ENCODE data around the gene VWA5B2.
"Not testable (repeated sequence)": the region's sequence is repeated elsewhere in the genome, so short reads cannot be mapped to it uniquely, and the experiment has no call there.

Gene VWA5B2

DNA sequence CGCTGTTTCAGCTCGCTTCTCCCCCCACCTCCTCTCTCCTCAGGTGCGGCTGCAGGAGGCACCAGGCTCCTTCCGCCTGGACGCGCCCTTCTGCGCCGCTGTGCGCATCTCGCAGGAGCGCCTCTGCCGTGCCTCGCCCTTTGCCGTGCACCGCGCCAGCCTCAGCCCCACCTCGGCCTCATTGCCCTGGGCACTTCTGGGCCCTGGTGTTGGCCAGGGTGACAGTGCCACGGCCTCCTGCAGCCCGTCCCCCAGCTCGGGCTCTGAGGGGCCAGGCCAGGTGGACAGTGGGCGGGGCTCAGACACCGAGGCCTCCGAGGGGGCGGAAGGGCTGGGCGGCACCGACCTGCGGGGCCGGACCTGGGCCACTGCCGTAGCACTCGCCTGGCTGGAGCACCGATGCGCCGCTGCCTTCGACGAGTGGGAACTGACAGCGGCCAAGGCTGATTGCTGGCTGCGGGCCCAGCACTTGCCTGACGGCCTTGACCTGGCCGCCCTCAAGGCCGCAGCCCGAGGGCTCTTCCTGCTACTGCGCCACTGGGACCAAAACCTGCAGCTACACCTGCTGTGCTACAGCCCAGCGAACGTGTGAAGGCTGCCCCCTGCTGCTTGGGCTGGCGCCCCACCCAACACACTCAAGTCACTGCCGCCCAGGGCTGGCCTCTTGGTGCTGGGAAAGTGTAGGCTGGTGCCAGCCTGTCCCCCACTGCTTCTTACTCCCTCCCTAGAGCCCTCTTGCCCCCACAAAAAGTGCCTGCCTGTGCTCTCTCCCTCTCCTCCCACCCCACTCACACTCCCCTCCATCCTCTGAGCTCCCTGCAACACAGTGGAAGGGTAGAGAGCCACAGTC lies 12.3 kb downstream of the VWA5B2 start:
- no peak for DNase-seq (ENCODE audit: low read depth)

DNA sequence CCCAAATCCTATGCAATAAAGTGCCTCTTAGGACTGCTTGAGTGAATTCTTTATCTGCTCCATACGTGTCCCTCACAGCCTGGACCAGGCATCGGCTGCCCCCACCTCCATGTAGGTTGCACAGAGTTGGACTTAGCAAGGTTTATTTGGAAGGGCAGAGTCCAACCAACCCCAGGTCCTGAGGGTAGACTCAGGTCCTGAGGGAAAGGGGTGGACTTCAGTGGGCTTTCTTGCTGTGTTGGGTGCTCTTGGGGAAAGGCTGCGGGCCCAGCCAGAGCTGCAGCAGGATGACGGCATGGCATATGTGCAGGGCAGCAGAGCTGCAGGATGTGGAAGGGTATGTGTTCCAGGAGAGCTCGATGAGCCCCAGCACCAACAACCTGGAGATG lies 12.9 kb downstream of the VWA5B2 start:
- DNase-seq (ENCODE audit: low read depth) = no peak

DNA sequence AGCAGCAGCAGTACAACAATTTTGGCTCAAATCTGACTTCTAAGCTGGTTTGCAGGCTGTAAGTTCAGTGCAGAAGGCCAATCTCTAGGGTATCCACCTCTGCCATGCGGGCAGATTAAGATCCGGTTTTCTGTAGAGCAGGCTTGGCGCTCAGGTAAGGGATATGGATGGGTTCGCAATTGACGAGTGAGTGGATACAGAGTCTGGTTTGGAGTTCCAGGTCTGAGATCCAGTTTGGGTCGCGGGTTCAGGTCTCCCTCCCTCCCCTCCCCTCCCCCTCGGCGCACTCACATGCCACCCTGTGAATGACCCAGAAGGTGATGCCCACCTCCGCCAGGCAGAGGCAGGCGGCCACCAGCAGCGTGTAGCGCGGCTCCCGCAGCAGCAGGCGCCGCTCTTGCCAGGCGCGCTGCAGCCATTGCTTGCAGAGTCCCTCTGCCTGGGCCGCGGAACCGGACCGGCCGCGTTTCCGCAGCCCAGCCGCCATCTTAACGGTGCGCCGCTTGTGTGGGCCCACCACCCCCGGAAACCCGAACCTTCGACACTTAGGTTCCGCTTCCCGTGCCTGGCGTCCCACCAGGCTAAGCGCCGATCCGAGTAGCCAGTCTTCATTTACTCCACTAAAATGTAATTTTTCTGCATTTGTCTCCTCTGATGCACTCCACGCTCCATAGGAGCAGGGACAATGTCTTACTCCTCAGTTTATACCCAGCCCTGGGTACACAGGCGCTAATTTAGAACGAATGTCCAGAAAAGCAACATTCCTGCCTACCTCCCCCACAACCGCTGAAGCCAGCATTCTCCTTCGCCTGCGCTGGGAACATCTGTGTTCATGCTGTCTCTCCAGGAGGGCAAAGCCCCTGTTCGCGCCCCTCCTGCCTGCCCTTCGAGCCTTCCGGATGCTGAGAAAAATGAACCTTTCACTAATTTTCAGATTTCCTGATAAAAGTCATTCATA lies 19.3 kb downstream of the VWA5B2 start, which contains the start of gene ALG3:
ALG3 (minus strand) TSS at position 509 of the 958 bp plus-strand sequence; CDS start at position 487, 22 bp downstream.
- DNase-seq (ENCODE audit: low read depth) = peak; percentile 82

DNA sequence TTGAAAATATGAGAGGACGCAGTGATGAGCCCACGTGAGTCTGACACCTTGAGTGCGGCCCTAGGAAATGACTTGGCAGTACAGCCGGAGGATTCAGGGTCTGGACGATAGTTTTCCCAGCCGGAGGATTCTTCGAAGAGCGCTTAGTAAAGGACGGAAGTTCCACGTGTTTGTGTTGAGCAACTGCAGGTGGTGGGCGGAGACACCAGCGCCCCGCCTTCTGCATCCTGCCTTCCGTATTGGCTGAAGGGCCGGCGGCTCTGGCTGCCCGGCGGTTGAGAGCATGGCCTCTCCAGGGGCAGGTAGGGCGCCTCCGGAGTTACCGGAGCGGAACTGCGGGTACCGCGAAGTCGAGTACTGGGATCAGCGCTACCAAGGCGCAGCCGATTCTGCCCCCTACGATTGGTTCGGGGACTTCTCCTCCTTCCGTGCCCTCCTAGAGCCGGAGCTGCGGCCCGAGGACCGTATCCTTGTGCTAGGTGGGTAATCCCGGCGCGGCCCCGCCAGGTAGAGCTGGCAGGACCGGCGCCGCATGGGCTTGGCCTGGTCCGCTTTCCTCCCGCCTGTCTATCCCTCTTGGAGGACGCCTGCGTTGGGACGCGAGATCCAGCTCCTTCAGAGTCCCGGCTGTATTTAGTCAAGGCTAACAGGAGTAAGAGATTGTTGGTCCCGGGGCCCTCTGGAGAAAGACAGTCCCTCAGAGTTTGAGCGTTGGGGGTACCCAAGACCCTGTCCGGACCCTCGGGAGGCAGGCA lies 20.2 kb downstream of the VWA5B2 start, which contains the start of gene EEF1AKMT4:
EEF1AKMT4 (plus strand) TSS at position 261 of the 755 bp plus-strand sequence; CDS start at position 284, 23 bp downstream.
- peak; percentile 74 for DNase-seq (ENCODE audit: low read depth)

DNA sequence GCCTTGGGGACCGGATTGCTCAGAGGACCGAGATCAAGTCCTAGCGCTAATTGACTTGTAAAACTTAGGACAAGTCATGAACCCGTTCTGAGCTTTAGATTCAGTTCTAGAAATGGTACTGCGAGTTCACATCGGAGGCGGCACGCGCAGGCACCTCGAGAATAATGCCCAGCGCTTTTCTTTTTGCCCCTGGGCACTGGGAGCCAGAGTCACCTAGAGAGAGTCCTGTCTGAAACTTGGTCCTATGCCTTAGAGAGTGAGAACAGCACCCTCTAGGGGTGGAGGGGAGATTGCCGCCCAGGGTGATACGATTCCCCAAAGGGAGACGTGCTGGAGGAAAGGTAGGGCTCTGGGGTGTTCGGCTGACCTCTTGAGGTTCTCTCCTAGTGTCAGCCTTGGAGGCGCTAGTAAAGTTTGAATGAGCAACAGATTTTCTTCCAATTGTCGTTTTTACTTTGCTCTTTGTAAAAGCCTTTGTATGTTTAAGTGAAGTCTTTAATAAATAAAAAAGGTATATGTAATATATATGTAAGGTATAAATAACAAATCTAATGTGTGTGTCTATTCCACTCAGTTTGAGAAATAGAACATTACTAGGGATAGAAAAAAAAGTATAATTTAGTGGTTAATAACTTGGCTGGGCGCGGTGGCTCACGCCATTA lies 20.9 kb downstream of the VWA5B2 start:
- peak; percentile 63 for DNase-seq (ENCODE audit: low read depth)

DNA sequence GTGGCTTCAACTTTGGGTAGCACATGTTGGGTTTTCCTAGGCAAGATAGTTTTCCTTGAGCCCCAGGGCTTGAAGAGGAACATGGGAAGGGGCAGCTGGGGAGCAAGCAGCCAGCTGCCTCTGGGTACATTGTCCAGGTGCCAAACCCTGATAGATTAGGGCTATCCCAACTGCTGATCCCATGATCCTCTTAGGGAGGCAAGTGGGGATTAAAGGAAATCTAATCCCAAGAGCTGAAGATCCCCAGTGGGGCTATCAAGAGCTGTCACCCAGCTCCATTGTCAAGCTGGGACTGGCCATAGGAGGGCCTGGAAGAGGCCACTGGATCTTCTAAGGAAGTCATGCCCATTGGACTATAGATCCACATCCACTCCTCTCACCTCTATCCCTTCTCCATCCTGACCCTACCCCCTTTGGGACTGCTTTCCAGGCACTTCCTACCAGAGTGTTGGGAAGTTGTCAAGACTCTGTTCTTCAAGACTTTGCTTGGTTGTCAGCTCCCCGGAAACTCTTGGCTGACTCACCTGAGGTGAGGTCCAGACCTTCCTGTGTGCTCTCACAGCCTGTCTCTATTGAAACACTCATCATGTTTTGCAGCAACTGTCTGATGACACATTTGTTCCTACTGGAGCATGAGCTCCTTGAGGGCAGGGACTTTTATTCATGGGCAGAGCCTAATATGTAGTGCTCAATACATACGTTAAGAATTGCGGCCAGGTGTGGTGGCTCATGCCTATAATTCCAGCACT lies 26.1 kb downstream of the VWA5B2 start:
- DNase-seq (ENCODE audit: low read depth) = no peak

DNA sequence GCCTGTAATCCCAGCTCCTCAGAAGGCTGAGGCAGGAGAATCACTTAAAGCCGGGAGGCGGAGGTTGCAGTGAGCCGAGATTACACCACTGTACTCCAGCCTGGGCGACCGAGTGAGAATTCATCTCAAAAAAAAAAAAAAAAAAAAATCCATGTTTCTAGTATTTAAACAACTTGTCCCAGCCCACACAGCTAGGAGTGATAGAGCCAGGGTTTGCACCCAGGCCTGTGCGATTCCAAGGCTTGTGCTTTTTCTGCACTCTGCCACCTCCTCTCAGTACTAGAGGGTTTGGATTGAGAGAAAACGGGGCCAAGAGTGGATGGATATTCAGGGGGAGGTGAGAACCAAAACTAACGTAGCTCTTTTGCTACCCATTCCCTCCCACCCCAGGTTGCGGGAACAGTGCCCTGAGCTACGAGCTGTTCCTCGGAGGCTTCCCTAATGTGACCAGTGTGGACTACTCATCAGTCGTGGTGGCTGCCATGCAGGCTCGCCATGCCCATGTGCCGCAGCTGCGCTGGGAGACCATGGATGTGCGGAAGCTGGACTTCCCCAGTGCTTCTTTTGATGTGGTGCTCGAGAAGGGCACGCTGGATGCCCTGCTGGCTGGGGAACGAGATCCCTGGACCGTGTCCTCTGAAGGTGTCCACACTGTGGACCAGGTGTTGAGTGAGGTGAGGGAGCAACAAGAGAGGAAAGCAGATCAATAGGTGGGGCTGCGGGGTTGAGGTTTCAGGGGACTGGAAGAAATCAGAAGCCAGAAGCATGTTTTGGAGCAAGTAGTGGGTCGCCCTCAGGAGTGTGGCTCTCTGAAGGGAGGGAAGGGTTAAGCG lies 27.9 kb downstream of the VWA5B2 start:
- no peak for DNase-seq (ENCODE audit: low read depth)

DNA sequence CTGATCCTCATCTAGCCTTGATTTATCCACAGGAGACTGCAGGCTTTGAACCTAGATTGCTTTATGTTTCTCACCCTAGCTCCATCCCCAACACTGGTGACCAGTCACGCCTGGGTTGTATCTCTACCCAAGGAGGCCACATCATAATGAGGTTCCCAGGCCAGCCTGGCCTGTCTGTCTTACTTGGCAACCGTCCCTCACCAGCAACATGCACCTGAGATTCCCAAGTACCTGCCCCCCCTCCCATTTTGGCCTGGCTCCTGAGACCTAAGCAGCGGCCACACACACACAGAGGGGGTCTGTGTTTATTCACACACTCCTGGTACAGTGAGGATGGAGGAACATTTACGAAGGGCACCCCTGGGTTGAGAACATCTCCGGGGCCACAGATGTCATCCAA lies 29.5 kb downstream of the VWA5B2 start:
- no peak for DNase-seq (ENCODE audit: low read depth)

DNA sequence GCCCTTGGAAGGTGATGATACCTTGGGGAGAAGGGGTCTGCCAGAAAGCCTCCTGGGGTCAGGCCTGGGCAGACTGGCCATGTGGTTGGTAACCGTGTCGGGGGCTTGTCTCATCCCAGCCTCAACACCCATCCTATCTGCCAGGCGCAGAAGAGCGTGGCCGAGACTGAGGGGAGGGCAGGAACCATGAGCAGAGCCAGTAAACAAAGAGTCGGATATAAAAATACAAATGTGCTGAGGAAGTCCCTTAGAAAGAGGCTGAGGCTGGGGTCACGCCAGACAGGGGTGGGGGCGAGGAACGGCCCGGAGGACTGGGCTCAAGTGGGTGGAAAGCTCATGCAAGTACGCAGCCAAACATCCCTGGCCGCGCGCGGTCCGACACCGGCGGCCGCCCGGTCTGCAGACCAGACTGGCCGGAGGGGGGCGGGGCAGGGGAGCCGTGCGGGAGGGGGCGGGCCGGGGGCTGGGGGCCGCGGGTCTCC lies 30.1 kb downstream of the VWA5B2 start:
- DNase-seq (ENCODE audit: low read depth) = no peak

DNA sequence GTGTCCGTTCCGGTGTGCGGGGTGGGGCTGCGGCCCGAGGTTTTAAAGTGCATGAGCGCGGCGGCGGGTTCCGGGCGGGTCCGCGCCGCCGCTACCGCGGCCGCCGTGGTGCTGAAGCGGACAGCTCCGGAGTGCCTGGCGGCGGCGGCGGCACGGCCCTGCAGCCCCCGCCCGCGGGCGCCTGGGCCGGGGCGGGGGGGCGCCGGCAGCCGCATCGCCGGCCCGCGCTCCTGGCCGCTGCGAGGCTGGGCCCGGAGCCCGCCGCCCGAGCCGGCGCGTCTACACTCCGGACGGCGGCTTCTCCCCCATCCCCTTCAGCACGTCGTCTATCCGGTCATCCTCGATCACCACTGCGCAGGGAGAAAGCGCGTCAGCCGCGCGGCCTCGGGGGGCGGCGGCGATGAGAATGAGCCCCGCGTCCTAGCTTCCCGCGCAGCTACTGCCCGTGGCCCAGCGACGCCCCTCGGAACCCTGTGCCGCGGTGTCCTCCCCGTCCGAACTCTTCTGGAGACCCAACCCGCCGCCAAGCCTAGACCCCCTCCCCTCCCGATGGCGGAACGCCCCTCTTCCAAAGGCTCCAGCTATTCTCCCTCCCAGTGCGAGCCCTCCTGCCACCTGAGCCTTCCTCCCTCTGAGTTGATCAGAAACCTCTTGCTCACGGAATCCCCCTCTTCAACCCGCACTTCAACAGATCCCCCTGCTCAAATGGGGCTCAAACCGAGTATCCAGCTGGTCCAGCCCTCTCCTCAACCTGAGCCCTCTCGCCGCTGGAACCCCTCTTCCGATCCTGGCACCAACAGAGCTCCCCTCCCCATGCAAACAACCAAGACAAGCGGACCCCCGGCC lies 30.7 kb downstream of the VWA5B2 start:
- no peak for DNase-seq (ENCODE audit: low read depth)

DNA sequence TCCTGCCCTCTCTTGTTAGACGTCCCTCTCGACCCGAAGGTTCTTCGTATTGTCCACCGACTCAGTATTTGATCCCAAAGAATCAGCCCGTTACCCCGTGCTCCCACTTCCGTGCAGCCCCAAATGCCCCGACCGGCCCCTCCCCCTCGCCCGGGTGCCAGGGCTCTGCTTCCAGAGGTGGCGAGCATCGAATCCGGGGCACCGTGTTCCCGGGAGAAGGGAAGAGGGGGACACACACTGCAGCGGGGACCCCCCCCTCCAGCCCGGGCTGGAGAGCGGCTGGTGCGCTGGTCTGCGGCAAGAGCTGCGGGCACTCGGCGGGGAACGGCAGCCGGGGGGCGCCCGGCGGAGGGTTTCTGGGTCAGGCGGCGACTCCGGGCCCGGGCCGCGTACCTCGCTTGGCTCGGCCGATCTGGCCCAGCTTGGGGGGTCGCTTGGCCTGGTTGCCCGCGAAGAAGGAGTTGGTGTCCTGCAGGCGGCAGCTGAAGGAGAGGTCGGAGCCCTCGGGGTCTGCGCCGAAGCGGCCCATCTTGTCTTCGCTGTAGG lies 31.4 kb downstream of the VWA5B2 start:
- DNase-seq (ENCODE audit: low read depth) = no peak

DNA sequence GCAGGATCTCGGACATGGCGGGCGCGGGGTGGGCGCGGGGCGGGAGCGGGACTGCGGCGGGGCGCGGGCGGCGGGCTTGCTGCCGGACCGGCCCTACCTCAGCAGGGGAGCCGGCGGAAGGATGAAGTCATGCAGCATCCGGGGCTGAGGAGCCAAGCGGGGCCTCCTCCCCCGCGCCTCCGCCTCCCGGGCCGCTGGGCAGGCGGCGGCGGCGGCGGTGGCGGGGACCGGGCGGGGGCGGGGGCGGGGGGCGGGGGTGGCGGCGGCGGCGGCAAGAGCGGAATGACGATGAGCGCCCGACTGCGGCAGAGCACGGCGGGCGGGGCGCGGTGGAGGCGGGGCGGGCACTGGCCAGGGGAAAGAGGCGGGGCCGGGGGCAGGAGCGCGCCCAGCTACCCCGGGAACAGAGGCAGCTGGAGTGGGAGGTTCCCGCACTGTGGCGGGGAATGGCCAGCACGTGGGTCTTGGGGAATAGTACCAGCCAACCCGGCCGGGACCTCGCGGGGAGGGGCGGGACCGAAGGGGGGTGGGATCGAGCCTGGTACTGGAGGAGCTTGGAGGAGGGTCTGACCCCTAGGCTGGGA lies 32.0 kb downstream of the VWA5B2 start, which contains the start of gene CAMK2N2:
CAMK2N2 (minus strand) TSS at position 284 of the 584 bp plus-strand sequence; CDS start at position 16, 268 bp downstream.
- DNase-seq (ENCODE audit: low read depth) = no peak

DNA sequence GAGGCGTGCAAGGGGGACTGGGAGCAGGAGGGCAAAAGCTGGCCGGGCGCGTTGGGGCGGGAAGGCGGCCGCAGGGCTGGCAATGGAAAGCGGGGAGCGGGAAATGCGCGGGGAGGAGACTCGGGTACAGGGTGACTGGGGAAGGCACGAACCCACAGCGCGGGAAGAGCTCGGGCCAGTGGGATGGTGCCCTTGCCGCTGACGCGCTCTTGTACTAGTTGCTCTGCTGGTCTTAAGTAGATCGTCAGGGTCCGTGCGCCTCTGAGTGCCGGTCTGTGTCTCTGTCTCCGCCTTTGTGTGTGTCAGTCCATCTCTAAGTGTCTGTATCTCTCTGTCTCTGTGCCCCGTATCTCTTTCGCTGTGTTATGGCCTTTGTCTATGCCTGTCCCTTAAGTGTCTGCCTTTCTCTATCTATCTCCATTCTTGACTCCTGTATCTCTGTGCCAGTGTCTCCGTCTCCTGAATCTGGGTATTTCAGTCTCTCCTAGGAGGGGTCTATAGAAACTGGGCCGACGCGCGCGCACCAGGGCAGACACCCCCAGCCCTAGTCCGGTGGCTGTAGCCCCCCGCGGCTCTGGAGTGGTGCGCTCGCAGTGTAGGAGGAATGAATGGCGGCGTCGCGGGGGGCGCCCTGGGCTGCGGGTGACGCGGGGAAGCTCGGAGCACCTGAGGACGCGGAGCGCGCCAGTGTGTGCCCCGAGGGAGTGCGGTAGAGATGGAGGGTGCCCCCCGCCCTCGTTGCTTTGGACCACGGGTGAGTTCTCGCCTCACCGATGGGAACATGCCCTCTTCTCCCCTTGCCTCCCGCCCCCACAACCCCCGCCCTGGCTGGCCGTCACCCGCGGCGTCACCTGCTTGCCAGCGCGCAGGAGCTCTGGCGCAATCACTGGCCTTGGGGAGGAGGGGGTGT lies 32.7 kb downstream of the VWA5B2 start:
- no peak for DNase-seq (ENCODE audit: low read depth)

DNA sequence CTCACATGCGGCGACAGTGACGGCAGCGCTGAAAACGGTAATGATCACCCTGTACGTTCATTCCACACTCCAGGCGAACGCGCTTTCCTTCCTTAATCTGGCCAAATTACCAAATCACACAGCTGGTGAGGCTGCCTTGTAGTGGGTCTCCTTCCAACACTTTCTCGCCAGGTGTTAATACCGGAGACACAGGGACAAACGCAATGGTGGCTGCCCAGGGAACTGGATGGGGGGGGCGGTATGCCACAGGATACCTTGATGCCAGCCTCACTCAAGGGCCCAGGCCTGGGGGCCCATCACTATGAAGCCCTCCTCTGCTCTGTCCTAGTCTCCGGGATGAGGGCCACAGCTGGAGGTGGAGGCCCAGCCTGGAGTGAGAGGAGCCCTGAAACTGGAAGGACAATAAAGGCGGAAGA lies 33.4 kb downstream of the VWA5B2 start:
- DNase-seq (ENCODE audit: low read depth) = no peak

DNA sequence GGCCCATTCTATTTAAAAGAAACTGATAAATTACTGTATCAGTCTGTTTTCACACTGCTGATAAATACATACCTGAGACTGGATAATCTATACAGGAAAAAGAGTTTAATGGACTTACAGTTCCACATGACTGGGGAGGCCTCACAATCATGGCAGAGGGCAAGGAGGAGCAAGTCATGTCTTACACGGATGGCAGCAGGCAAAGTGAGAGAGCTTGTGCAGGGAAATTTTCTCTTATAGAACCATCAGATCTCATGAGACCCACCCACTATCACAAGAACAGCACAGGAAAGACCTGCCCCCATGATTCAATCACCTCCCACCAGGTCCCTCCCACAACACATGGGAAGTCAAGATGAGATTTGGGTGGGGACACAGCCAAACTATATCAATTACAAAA lies 37.9 kb downstream of the VWA5B2 start:
- DNase-seq (ENCODE audit: low read depth) = not testable (repeated sequence)

DNA sequence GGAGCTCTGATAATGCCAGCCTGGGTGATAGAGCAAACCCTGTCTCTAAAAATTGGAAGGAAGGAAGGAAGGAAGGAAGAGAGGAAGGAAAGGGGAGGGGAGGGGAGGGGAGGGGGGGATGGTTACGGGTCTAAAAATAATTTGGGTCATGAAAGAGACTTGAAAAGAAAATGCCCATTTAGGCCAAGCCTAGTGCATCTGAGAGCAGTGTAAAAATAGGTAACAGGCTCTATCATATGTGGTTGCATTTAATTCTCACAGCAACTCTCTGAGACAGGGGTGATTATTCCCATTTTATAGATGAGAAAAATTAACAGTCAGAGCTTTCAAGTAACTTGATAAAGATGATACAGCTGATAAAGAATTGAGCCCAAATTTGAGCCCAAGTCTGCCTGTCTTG lies 42.9 kb downstream of the VWA5B2 start:
- DNase-seq (ENCODE audit: low read depth) = no peak

DNA sequence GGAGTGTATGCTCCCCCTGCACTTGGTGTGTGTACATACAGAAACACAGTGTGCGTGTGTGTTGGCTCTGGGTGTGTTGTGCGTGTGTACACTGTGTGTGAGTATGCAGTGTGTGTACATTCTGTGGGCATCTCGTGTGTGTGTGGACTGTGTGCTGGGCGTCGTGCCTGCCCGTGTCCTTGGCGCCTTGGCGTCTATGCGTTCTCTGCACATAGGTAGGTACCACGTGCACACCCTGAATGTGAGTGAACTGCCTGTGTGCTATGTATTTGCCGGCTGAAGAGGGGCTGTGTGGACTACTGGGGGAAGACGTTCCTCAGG lies 46.0 kb downstream of the VWA5B2 start:
- no peak for DNase-seq (ENCODE audit: low read depth)
